22Rv1 (cell line): Measurements from ENCODE around the gene DUSP22.

Source experiments
- ZFX ChIP-seq: fragments of 450-650 bp; IDR thresholded peaks from 2 replicates; pipeline ENCODE4 v1.6.1; 2017; ENCODE audit warnings: antibody characterized with exemption, borderline replicate concordance
- TF ChIP-seq, protein P1 (sequence below): fragments of 450-650 bp; IDR thresholded peaks from 2 replicates; pipeline ENCODE4 v1.5.1; 2017; ENCODE audit warnings: mild to moderate bottlenecking

DNA sequence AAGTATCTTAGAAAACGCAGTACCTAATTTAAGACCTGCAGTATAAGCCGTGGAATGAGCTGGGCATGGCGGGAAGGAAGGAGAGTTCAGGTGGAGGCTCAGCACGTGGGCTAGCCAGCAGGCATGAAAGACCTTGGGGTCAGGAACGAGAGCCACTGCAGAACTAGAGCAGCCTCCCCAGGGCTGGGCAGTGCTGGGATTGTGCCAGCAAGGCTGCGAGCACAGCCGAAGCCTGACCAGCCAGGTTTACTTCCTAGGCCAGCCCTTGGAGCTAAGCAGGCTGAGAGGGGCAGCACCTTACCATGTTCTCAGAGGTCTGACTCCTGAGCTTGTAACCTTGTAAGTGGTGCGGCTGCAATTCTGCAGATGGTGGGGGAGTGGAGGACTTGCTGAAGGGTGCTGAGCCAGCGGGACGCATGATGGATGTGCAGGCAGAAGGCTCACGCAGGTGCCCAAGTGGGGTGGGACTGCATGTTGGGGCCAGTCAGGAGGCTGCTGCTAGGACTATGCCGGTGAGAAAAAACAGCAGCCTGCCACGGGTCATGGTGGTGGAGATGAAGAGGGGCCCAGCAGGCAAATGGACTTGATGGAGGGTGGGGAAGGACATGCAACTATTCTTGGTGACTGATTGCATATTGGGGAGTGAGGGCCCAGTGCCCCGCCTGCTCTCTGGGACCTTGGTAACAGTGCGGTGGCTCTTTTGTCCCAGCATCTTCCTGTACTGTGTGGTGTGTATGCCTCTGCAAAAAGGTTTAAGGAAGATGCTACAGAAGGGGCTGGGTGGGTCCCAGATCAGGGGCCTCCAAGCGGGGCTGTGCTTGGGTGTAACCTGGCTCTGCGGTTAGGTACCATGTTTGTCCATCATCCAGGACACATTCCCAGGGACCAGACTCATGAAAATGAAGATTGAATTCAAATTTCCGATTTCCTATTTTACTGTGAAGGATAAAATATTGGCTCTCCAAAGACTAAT is 61.6 kb downstream of the DUSP22 start:
- TF ChIP-seq, protein P1, sequence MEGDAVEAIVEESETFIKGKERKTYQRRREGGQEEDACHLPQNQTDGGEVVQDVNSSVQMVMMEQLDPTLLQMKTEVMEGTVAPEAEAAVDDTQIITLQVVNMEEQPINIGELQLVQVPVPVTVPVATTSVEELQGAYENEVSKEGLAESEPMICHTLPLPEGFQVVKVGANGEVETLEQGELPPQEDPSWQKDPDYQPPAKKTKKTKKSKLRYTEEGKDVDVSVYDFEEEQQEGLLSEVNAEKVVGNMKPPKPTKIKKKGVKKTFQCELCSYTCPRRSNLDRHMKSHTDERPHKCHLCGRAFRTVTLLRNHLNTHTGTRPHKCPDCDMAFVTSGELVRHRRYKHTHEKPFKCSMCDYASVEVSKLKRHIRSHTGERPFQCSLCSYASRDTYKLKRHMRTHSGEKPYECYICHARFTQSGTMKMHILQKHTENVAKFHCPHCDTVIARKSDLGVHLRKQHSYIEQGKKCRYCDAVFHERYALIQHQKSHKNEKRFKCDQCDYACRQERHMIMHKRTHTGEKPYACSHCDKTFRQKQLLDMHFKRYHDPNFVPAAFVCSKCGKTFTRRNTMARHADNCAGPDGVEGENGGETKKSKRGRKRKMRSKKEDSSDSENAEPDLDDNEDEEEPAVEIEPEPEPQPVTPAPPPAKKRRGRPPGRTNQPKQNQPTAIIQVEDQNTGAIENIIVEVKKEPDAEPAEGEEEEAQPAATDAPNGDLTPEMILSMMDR: no peak
- TF ChIP-seq ZFX: no peak
